Tibial nerve (tissue), 4 donors: ENCODE results near the gene HNRNPLL. TPM values are rescaled to one million over a fixed set of nuclear protein-coding genes. Genes with fewer than 3 reads are reported as not detected.
"Not testable (repeated sequence)": the region's sequence is repeated elsewhere in the genome, so short reads cannot be mapped to it uniquely, and the experiment has no call there.

ENCODE experiments used
- DNase-seq, 2 donors: peaks; one replicate each; pipeline ENCODE4 v3.0.0-alpha.2; 2019; ENCODE audit warnings: low spot score in 2 of 2
- H3K27ac ChIP-seq, 4 donors: fragments of 200-600 bp; sonication (generic) in 3 of 4; one replicate each; pipeline ENCODE4 v1.5.1; 2017 to 2019; ENCODE audit warnings: mild to moderate bottlenecking in 1 of 4
- H3K27me3 ChIP-seq, 2 donors: fragments of 200-600 bp; sonication (generic) in 1 of 2; one replicate each; pipeline versions ENCODE4 v1.5.1 to v1.6.0; 2017 to 2019
- H3K36me3 ChIP-seq, 3 donors: fragments of 200-600 bp; sonication (generic); one replicate each; pipeline ENCODE4 v1.5.1; 2018 to 2019
- H3K4me1 ChIP-seq, 4 donors: fragments of 200-600 bp; sonication (generic) in 3 of 4; one replicate each; pipeline ENCODE4 v1.5.1; 2017 to 2019
- H3K4me3 ChIP-seq, 4 donors: fragments of 200-600 bp; sonication (generic) in 3 of 4; one replicate each; pipeline ENCODE4 v1.5.1; 2017 to 2019; ENCODE audit warnings: mild to moderate bottlenecking in 1 of 4, moderate library complexity in 1 of 4
- H3K9me3 ChIP-seq, 4 donors: fragments of 200-600 bp; sonication (generic) in 3 of 4; one replicate each; pipeline ENCODE4 v1.5.1; 2017 to 2019
- CTCF ChIP-seq, 5 experiments: fragments of 200-600 bp in 3 of 5; fragments of 450-650 bp in 2 of 5; sonication (generic) in 3 of 5; IDR thresholded peaks; one replicate each; pipeline ENCODE4 v1.5.1; 2016 to 2019; ENCODE audit warnings: antibody characterized with exemption in 5 of 5, mild to moderate bottlenecking in 3 of 5, moderate library complexity in 2 of 5
- EP300 ChIP-seq, 2 donors: sonication (generic); formaldehyde crosslinking; IDR thresholded peaks; one replicate each; pipeline ENCODE4 v1.6.1; 2017; ENCODE audit warnings: antibody characterized with exemption in 2 of 2, mild to moderate bottlenecking in 1 of 2
- POLR2A ChIP-seq, 2 donors: fragments of 450-650 bp; IDR thresholded peaks; one replicate each; pipeline ENCODE4 v1.6.1; 2017; ENCODE audit warnings: antibody characterized with exemption in 2 of 2, mild to moderate bottlenecking in 2 of 2, moderate library complexity in 2 of 2
- WGBS, 2 donors: methylation state at CpG; one replicate each; pipeline ENCODE4 v1.1.5; 2018; 5-methylcytosine and 5-hydroxymethylcytosine counted together
- total RNA-seq, 4 donors: library from RNA; depleted of rRNA; stranded (reverse); fragments of >200 nt; gene quantifications; one replicate each; pipeline ENCODE4 v1.1.0, GENCODE V29; 2016

HNRNPLL gene
- total RNA-seq, 4 donors from 2014 or later: 49.5 to 62.5 (median 53.5) TPM

- Histone ChIP-seq H3K9me3 (peaks cover 0 to 8% (median 0%) of the 10 kb centered on the region in 4 donors), H3K36me3 (peaks cover 0 to 19% (median 0%) of the 10 kb centered on the region in 3 donors), H3K4me1 (no peaks in the 10 kb centered on the region), H3K27me3 (no peaks in the 10 kb centered on the region), H3K27ac (no peak overlapping the region), H3K4me3 (no peak overlapping the region)
- TF ChIP-seq CTCF (IDR thresholded peaks at IDR 0.05) (no peak), POLR2A (IDR thresholded peaks at IDR 0.05) (no peak)
- DNase-seq: no peak
- WGBS, 2 donors: 68 to 81% methylated on average over 4 of the region's 4 CpGs
Observed at GRCh38 chr2:38549851-38550250, 52.9 kb downstream of the HNRNPLL start.

- DNase-seq: no peak
- Histone ChIP-seq H3K9me3 (peaks cover 0 to 8% (median 0%) of the 10 kb centered on the region in 4 donors), H3K27me3 (no peaks in the 10 kb centered on the region), H3K27ac (no peak overlapping the region), H3K4me1 (no peaks in the 10 kb centered on the region), H3K36me3 (peaks cover 0 to 18% (median 0%) of the 10 kb centered on the region in 3 donors), H3K4me3 (no peak overlapping the region)
- WGBS, 2 donors: 53 to 56% methylated on average over 7 of the region's 7 CpGs
- no peak for TF ChIP-seq CTCF (IDR thresholded peaks at IDR 0.05)
- no peak for TF ChIP-seq POLR2A (IDR thresholded peaks at IDR 0.05)
- no peak for TF ChIP-seq EP300 (IDR thresholded peaks at IDR 0.05)
Observed at GRCh38 chr2:38549071-38549704, 53.5 kb downstream of the HNRNPLL start.

GRCh38 chr2:38547791-38548190, 54.9 kb downstream of the HNRNPLL start:
- no peak overlapping the region for H3K27ac ChIP-seq
- WGBS, 2 donors: 76 to 100% methylated on average over 1 of the region's 1 CpG

GRCh38 chr2:38546585-38546984, 56.1 kb downstream of the HNRNPLL start:
- Histone ChIP-seq H3K9me3 (peaks cover 0 to 8% (median 0%) of the 10 kb centered on the region in 4 donors), H3K27me3 (no peaks in the 10 kb centered on the region), H3K27ac (no peak overlapping the region), H3K4me3 (no peak overlapping the region), H3K4me1 (peaks cover 0 to 7% (median 1%) of the 10 kb centered on the region in 4 donors), H3K36me3 (peaks cover 0 to 4% (median 0%) of the 10 kb centered on the region in 3 donors)
- no peak for TF ChIP-seq EP300 (IDR thresholded peaks at IDR 0.05)
- no peak for TF ChIP-seq POLR2A (IDR thresholded peaks at IDR 0.05)
- no peak for TF ChIP-seq CTCF (IDR thresholded peaks at IDR 0.05)
- 93% methylated on average over 3 of the region's 3 CpGs for WGBS, 2 donors
- DNase-seq: no peak

More at GRCh38 chr2:38547791-38548190, 54.9 kb downstream of the HNRNPLL start:
- H3K9me3 ChIP-seq: peaks cover 0 to 8% (median 0%) of the 10 kb centered on the region in 4 donors
- H3K4me3 ChIP-seq: no peak overlapping the region
- no peaks in the 10 kb centered on the region for H3K27me3 ChIP-seq
- H3K36me3 ChIP-seq: peaks cover 0 to 12% (median 0%) of the 10 kb centered on the region in 3 donors
- no peak for TF ChIP-seq CTCF (IDR thresholded peaks at IDR 0.05)
- no peak for TF ChIP-seq EP300 (IDR thresholded peaks at IDR 0.05)
- no peak for DNase-seq
- H3K4me1 ChIP-seq: peaks cover 0 to 3% (median 0%) of the 10 kb centered on the region in 4 donors

GRCh38 chr2:38546064-38546463, 56.7 kb downstream of the HNRNPLL start:
- no peak for TF ChIP-seq CTCF (IDR thresholded peaks at IDR 0.05)
- TF ChIP-seq POLR2A (IDR thresholded peaks at IDR 0.05): no peak
- TF ChIP-seq EP300 (IDR thresholded peaks at IDR 0.05): no peak
- no peak for DNase-seq
- no peaks in the 10 kb centered on the region for H3K27me3 ChIP-seq
- peaks cover 0 to 8% (median 0%) of the 10 kb centered on the region in 4 donors for H3K9me3 ChIP-seq
- no peaks in the 10 kb centered on the region for H3K36me3 ChIP-seq
- H3K27ac ChIP-seq: no peak overlapping the region
- H3K4me1 ChIP-seq: peaks cover 0 to 7% (median 1%) of the 10 kb centered on the region in 4 donors
- no peak overlapping the region for H3K4me3 ChIP-seq

GRCh38 chr2:38542248-38542631, 60.5 kb downstream of the HNRNPLL start:
- not testable (repeated sequence) for H3K27me3 ChIP-seq, H3K27ac ChIP-seq, DNase-seq, H3K36me3 ChIP-seq, H3K4me3 ChIP-seq, H3K9me3 ChIP-seq
- H3K4me1 ChIP-seq: peaks cover 0 to 11% (median 1%) of the 10 kb centered on the region in 4 donors
- WGBS, 2 donors: 79 to 81% methylated on average over 4 of the region's 4 CpGs
